Stimulated activated CD4-positive, alpha-beta T cell treated with anti-CD3 and anti-CD28 coated beads, Interleukin-1b, Interleukin-23, amount 100 ng/mL, for 48 hours (primary cell): ENCODE data around the gene JAK1.
"Not testable (repeated sequence)": the region's sequence is repeated elsewhere in the genome, so short reads cannot be mapped to it uniquely, and the experiment has no call there.

Source experiments
- DNase-seq: peaks from one replicate; pipeline ENCODE4 v3.0.0-alpha.2; 2020

Gene JAK1

GRCh38 chr1:64948216-64948615, 18.1 kb downstream of the JAK1 start:
- DNase-seq: no peak

- DNase-seq: no peak
Observed at GRCh38 chr1:64946916-64947315, 19.4 kb downstream of the JAK1 start.

DNA sequence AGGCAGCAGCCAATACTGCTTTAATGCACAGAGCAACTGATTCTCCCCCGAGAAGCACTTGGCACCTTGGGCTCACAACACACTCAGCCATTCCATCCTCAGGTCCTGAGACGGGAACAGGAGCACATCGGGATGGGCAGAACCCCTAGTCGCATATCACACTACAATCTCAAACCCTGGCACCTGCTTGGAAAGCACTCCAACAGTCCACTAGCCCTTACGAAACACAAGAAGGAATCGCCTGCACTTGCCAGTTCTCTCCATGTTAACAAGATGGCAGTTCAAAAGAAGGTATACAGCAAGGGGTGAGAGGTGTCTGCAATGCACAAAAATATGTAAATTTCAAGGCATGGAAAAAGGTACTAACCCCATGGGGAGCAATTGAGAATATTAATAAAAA, 21.4 kb downstream of the JAK1 start:
- no peak for DNase-seq

DNA sequence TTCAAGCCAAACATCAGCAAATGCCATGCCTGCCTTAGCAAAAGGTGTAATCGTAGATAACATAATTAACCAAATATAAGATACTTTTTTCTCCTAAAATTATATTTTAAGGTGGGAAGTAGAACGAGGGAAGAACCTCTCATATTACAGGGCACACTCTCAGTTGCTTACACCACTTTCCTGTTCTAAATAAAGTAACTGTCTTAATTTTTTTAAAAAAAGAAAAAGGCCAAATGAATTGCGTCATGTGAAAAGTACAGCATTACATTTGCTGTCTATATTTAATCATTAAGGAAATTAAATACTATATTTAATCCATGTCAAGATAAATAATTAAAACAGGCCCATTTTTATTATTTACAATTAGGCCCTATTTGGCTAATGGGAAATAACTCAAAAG, 23.7 kb downstream of the JAK1 start:
- no peak for DNase-seq

DNA sequence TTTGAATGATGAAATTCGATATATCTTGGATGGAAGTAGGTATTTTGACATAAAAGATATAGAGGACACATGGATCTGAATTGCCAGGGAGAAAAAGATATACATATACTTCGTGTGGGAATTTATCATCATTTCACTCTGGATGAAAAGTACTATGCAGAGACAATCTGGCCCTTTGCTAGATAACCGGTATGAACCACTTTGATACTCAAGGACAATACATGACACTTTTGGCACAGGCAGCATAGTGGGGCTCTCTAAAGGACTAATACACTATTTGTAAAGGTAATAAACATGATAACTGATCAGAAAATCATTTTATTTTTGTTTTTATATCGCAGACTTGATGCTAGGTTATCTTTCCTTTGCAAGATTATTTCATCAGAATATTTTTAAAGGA, 24.2 kb downstream of the JAK1 start:
- no peak for DNase-seq

GRCh38 chr1:64941461-64942117, 24.8 kb downstream of the JAK1 start:
- no peak for DNase-seq

DNA sequence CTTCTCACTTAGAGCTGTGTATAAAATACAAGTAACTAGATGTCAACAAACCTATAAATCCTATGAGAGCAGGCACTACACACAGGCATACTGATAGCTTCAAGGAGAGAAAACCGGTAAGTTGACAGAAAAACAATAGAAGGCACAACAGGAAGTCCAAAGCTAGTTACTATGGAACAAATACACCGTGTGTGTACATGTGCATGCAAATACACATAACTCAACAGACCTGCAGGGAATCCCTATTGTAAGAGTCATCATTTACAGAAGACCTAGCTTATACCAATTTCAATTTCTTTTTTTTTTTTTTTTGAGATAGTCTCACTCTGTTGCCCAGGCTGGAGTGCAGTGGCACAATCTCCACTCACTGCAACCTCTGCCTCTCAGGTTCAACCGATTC, 26.3 kb downstream of the JAK1 start:
- no peak for DNase-seq

DNA sequence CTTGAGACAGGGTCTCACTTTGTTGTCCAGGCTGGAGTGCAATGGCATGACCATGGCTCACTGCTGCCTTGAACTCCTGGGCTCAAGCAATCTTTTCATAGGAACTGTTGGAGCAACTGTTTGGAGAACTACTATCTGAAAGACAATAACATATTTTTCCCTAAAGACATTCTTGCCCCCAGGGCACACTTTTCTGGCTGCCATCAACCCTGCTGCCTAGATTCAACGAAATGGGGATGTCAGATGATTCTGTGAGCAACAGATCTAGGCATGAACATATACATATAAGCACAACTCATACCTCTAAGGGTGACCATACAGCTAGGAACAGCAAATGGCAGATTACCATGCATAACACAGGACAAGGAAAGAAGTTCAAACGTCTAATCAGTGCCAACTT, 27.4 kb downstream of the JAK1 start:
- no peak for DNase-seq

DNA sequence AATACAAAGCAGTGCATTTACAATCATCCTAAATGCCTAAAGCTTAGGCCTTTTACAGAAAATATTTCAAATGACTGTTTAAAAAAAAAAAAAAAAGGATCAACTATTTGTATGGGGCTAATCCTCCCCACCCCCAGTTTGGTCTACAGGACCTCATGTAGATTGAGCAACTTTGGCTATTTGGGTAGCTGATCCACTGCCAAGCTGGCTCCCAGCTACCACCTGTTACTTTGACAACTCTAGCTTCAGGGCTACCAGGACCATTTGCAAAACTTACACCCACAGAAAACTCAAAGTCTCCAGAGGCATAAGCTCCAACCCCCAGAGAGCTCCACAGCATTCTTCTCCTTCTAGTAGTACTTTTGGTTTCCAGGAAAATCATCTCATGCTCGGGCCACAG, 29.4 kb downstream of the JAK1 start:
- DNase-seq: no peak

DNA sequence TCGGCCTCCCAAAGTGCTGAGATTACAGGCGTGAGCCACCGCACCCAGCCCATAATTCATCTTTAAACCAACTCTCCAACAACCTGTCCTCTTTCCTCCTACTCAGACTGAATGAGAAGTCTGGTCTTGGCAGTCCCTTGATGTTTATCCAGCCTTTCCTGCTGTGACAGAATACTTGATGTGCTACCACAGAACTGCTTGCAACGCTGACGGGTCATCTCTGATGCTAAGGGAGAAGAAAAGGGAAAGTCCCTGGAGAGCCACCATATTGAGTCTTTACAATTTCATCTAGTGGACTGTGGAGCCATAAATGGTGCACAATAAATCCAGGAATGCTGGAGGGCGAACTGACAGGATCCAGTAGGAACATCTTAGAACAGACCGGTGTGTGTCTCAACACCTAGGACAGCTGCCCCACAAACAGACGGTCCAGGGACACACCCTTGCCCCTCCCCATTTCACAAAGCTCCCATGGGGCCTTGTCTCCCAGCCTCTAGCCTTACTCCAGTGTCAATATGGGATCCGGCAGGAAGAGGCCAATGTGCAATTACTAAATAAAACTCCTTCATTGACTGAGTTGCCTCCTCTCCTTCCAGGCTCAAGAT, 30.7 kb downstream of the JAK1 start:
- DNase-seq: no peak

DNA sequence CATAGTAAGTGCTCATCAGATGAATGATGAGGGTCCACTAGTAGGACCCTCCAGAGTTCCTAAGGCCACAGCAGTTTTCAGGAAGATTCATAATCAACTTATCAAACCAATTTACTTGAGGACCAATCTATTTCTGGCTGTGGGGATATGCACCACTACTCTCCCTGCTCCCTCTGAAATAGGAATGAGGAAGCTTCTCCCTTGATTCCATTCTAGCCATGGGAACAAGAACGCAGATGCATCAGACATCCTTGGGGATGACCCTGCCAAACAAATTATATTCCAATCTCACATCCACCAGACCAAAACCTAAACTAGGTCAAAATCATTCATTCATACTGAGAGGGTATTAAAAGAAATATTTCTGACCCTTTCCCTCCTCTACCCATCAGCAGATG, 31.5 kb downstream of the JAK1 start:
- no peak for DNase-seq

- DNase-seq: no peak
Observed at GRCh38 chr1:64934115-64934877, 32.1 kb downstream of the JAK1 start.

DNA sequence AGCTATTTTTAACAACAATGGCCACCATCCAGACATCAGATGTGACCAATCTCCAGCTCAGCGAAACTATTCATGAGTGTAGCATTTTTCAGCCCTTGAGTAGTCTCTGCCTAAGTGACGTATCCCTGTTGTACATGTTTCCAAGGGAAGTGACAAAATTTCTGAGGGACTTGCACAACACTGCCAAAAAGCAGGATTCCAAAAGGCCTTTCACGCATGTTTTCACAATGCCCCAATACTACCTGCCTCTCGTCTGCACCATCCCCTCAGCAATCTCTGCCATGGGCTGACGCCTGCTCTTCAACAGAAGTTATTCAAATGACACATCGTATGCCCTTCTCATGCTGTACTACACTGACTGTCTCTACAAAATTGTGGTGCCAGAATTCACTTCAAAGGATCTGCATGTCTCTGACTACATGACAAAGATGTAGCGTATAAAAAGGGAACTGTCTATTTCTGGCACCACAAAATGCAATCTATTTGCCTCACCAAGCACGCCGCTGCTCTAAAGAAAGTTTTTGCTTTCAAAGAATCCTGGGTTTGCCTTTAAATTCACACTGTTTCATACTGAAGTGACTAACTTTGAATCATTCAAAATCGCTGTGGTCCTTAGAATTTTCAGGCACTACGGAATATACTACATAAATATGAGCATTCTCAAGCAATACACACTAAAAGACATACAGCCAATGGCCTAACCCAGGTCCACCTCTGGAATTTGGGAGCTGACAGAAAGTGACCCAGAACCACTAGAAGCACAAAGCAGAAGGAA, 32.9 kb downstream of the JAK1 start:
- DNase-seq: peak; percentile 27

GRCh38 chr1:64932962-64933295, 33.4 kb downstream of the JAK1 start:
- DNase-seq: no peak

- DNase-seq: not testable (repeated sequence)
Observed at GRCh38 chr1:64930640-64931039, 35.7 kb downstream of the JAK1 start.

GRCh38 chr1:64929221-64929620, 37.1 kb downstream of the JAK1 start:
- no peak for DNase-seq

- DNase-seq: no peak
Observed at GRCh38 chr1:64928325-64928724, 38.0 kb downstream of the JAK1 start.

- DNase-seq: no peak
Observed at GRCh38 chr1:64925594-64925993, 40.8 kb downstream of the JAK1 start.

- peak; percentile 56 for DNase-seq
Observed at GRCh38 chr1:64923294-64923718, 43.0 kb downstream of the JAK1 start.

GRCh38 chr1:64922336-64922735, 44.0 kb downstream of the JAK1 start:
- peak; percentile 10 for DNase-seq

GRCh38 chr1:64921771-64922170, 44.6 kb downstream of the JAK1 start:
- no peak for DNase-seq

DNA sequence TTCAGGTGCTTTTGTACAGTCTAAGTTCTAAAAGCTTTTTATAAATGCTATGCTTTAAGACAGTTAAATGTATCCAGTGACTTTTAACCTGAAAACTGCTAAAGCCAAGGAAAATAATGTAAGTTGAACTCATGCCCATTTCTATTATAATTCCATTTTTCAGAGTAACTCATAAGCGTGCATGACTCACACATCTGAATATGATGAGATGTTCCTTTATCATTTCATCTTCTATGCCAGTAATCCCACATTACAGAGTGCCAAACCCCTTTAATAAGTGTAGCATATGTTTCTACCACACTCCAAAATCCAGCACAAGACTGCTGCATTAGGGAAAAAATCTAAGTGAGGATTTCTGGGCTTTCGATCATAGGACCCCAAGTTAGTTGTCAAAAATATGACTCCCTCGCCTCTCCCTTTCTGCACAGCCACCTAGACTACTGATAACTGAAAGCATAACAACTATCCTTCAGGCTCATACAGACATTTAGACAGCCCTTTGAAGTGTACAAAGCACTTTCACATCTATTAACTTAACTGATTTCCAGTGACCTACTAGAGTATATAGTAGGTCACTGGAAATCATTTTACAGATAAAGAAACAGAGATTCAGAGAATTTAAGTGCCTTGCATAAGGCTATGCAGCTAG, 45.3 kb downstream of the JAK1 start:
- DNase-seq: no peak

GRCh38 chr1:64919120-64919519, 47.2 kb downstream of the JAK1 start:
- not testable (repeated sequence) for DNase-seq
